Measurements from ENCODE around the gene ABCC5. TPM values are rescaled to one million over a fixed set of nuclear protein-coding genes. Genes with fewer than 3 reads are reported as not detected.

Gene ABCC5
- total and polyA plus RNA-seq, 2 of the 8 experiments (the other 6 are each of a cell fraction or from before 2014, with no cell fraction given): 25.3 to 40.8 TPM

DNA sequence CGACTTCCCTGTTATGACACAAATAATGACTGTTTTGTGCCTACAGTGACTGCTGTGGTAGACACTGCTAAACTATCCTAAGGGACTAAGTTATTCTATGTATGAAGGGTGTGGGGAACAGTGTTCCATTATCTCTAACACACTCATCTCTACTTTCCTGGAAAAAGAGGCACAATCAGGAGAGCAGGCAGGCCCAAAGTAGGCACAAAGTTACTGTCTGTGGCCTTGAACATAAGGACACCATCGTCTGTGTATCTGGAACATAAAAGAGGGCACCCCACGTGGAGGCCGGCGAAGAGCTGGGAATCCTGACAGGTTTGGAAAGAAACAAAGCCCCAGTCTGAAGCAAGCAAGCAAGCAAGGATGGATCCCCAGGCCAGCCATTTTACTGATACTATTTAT lies 1.5 kb downstream of the ABCC5 start (continued):
- TF ChIP-seq, protein P1, sequence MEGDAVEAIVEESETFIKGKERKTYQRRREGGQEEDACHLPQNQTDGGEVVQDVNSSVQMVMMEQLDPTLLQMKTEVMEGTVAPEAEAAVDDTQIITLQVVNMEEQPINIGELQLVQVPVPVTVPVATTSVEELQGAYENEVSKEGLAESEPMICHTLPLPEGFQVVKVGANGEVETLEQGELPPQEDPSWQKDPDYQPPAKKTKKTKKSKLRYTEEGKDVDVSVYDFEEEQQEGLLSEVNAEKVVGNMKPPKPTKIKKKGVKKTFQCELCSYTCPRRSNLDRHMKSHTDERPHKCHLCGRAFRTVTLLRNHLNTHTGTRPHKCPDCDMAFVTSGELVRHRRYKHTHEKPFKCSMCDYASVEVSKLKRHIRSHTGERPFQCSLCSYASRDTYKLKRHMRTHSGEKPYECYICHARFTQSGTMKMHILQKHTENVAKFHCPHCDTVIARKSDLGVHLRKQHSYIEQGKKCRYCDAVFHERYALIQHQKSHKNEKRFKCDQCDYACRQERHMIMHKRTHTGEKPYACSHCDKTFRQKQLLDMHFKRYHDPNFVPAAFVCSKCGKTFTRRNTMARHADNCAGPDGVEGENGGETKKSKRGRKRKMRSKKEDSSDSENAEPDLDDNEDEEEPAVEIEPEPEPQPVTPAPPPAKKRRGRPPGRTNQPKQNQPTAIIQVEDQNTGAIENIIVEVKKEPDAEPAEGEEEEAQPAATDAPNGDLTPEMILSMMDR (IDR thresholded peaks at IDR 0.05; ENCODE audit: control extremely low read depth in 1 of 3, insufficient read depth in 1 of 3, low read depth in 1 of 3, low read length in 3 of 3): no peak
- TF ChIP-seq TEAD4 (IDR thresholded peaks at IDR 0.05; ENCODE audit: low read depth, low read length) (no peak), MAFK (IDR thresholded peaks at IDR 0.05; ENCODE audit: low read depth, low read length) (no peak), RAD21 (IDR thresholded peaks at IDR 0.05 in 1 of 2, conservative IDR thresholded peaks at IDR 0.05 in 1 of 2; ENCODE audit: low read depth in 2 of 2, low read length in 2 of 2) (no peak)

All from H1 (cell line).